HG03460 (cell line): Measurements from ENCODE around the gene FMN1.

Source experiments
- ATAC-seq: cut with Tn5 transposase; IDR thresholded peaks from one replicate; pipeline ENCODE4 v1.9.1; 2021; ENCODE audit not compliant: unreplicated experiment

Gene FMN1

DNA sequence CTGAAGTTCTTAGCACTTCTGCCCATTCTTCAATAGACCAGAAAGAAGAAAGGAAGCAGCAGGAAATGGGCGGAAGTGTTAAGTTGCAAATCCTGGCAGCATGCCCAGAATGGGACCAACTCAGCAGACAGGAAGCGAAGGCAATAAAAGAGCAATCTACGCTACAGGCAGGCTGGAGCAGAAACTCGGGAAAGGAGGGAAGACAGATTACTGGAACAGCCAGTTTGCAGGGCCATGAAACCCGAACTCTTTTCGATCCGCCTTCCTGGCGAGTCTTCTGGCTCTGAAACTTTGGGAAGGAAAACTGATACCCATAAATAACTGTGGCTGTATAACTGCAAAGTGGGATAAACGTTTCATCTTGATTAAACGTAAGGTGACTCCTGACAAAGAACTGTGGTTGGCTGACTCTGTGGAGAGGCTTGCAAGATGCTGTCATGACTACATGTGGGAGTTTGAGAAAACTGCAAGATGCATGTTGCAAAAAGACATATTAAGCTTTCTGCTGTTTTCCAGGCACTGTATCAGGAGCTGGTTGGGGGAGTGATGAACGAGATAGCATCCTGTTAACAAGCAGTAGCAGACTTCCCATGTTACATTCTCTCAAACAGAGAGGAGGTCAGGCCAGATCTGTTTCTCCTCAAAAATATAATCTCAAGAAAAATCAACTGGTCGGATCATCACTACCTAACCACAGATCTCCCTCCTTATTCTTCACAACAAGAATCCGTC, 67.8 kb downstream of the FMN1 start:
- ATAC-seq = no peak

DNA sequence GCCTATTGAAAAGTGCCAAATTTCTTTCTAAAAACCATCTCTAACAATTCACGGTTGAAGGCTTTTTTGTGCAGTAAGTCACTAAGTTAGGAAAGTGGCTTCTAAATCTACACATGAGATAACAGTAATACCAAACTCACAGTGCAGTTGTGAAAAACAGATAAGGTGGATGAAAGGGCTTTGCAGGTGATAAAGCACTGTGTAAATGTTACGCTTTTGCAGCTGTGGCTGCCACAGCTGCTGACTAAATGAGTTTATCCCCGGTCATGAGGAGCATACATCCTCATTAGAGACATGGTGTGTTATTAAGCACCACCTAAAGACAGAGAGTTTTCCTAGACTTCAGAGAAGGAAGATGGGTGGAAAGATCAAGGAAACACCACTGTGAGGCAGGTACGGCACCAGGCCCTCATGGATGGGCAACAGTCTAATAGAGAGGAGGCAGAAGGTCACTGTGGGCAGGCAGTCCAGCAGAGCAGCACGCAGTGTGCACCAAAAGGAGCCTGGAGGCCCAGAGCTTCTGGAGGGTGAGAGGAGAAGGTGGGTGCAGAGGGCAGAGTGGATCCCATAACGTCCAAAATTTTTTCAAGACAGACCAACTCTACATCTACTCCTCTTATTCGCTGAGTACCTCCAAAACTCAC, 68.5 kb downstream of the FMN1 start:
- no peak for ATAC-seq

DNA sequence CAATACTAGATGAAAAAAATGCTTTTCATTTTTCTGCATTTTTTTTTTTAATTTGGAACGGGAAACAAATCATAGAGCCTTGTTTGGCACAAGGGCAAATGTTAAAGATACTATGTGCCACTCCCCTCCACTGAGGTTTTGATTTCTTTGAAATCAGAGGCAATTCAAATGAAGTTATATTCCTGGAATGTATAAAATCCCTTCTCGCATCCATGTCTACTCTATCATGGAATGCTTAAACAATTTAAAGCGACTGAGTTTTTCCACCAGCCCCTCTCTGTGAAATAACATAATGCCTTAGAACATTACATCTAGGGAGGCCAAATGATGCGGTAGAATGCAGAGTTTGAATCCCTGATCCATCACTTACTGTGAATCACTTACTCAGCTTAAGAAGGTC, 69.7 kb downstream of the FMN1 start:
- no peak for ATAC-seq

DNA sequence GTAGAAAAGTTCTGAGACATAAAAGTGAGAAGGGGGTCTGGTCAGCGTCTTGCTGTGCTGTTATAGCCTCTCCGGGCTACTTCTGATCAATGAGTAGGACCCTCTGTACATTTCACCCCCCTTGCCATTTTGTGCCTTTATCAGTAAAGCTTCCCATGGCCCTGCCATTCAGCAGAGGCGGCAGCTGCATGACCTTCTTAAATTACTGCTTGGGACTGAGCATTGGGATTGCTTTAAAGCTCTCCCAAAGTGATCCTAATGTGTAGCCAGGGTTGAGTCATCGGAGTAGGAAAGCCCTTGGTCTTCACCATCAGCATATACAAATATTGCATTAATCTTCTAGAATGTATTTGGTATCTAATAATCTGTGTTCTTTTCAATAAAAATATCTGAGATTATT, 70.2 kb downstream of the FMN1 start:
- no peak for ATAC-seq

DNA sequence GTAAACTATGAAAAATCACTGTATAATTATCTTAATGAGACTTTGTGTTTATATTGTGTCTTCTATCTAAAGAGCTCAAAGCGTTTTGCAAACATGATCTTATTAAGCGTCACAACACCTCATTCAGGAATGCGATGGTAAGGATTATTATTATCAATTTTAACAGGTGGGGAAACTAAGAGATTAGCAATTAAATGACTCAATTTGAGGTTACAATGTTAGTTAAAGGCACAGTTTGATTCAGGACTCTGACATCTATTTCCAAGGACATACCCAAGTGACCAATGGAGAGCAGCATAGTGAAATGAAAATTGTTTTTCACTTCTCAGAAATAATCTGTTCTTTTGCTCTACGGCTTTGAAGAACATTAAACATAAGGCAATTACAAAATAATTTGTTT, 74.6 kb downstream of the FMN1 start:
- ATAC-seq = no peak

DNA sequence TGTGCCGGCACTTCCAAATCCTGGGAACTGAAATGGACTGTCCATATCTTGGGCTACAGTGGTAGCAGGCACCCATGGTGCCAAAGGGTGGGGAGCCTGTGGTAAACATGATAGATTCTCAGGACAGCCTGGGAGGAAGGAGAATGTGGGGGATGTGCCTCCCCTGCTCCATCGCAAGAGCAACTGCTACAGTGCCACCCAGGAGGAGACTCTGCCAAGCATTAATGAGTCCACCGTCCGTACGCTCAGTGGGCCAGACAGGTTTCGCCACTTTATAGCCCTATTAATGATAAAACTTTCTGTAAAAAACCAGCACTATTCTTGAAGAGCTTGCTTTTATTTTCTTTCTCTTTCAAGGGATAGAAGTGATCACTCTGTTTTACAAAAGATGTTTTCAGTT, 75.2 kb downstream of the FMN1 start:
- ATAC-seq = no peak

DNA sequence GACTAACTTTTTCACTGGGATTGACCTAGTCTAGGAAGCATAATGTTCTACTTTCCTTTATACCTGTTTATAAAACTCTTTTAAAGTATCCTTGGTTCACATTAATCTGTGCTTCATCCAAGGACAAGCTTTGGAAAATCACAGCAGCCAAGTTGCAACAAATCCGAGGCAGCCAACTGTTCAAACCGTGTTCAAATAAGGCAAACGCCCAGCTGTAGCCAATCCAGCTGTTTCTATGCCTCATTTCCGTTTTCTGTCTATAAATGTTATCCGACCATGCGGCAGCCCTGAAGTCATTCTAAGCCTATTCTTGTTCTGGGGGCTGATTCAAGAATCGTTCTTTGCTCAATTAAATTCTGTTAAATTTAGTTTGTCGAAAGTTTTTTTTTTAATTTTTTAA, 78.3 kb downstream of the FMN1 start:
- ATAC-seq = no peak

DNA sequence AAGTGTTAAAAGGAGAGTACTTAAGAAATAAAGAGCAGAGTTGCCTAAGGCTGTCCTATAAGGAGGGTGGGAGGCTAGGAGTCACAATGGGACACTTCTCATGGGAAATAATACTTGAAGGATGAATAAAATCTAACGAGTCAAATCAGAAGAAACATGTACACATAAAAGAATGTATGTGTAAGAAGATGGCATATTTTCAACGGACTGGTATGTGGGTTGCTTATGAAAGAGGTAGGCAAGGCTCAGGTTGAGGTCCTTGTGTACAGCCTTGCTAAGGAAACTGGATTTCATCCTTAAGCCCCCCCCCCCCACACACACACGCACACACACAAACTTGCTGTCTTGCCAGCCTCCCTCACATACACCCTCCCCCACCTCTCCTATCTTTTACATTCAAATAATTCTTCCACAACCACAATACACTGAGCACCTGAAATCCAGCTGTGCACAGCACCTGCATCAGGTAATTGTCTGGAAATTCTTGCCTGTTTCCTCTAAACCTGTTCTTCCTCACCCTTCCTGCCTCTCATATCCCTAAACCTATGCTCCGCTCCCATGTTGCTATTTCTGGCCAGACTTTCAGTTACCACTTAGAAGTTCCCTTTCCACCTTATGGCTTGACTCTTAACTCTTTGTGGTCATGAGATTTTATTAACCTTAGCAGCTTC, 79.2 kb downstream of the FMN1 start:
- no peak for ATAC-seq

DNA sequence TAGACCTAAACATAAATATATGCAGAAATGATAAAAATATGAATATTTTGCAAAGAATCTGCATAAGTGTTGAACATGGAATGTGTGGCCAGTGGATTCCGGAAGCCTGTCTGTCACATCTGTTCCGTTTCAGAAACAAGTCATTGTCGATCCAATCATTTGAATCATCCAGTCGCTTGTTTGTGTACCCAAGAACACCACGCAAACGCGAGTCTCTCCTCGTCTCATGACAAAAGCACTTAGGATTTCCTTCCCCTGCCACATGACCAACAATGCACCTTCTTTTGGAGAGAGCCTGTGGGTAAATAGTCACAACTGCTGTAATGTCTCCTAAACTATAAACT, 80.2 kb downstream of the FMN1 start:
- ATAC-seq = no peak

DNA sequence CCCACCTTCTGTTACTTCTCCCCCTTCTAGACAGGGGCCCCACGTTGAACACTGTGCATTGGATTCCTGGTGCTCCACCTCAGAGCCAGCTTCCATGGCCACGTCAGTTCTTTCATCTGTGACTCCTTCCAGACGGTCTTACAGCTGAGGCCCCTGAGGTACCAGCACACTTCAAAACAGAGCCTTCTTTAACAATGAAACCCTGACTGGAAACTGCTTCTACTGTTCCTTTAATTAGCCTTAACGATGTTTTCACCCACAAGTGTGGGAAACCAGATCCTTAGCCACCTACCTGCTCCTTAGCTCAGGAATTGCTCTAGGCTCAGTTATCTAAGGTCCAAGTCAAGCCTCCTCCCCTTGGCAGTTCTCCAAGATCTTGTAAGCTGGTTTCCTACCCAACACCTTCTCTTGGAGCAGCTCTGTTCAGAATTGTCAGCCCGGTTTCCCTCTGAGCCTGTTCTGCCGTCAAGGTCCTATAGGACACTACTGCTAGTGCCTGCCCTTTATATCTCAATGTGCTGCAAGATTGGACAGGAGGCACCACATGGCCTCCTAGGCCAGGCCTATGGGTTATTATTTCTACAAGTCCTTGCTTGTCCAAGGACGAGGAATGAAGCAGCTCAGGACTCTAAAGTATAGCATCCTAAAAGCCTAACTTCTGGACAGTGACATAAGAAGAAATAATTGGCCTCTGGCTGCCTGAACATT, 80.7 kb downstream of the FMN1 start:
- ATAC-seq = no peak

DNA sequence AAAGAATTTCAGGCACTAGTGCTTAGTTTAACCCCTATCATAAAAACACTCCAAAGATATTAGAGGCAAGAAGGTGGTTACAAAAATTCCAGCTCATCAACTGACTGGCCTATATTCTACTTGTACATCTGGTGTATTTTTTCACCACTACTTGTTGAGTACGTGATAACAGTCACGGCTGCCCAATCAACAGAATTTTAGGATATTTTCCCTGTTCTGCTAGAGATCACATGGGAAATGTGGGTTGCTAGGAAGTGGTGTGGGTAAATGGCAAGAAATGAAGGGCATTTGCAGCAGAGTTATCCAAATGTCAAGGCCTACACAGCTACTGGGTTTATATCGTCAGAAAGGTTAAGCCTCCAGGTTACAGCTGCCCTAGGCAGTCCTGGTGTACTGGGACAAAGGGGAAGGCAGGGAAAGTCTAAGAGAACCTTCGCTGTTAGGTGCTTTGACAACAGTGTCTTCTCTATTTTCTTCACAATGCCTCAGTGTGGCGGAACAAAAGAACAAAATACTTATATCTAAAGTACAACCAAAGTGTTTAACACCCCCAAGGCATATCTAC, 81.9 kb downstream of the FMN1 start:
- no peak for ATAC-seq

DNA sequence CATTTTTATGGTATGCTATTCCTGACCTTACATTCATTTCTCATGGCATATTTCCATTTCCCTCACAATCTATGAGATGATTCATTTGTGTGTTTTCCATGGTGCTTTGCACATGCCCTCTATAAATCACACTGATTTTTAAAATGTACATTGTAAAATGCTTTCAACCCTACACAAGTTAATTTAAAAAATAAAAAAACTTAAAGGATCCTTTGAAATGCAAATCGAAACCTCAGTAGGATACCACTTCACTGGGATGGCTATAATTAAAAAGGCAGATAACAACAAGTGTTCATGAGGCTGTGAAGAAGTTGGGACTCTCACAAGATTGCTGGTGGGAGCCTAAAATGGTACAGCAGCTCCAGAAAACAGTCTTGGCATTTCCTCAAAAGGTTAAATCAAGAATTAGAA, 83.5 kb downstream of the FMN1 start:
- no peak for ATAC-seq

DNA sequence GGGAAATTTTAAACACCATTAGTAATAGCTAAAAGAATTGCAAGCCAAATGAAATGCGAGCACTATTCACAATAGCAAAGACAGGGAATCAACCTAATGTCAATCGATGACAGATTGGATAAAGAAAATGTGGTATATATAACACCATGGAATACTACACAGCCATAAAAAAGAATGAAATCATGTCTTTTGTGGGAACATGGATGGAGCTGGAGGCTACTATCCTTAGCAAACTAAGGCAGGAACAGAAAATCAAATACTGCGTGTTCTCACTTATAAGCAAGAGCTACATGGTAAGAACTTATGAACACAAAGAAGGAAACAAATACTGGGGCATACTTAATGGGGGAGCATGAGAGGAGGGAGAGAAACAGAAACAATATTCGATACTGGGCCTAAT, 85.2 kb downstream of the FMN1 start:
- ATAC-seq = no peak

DNA sequence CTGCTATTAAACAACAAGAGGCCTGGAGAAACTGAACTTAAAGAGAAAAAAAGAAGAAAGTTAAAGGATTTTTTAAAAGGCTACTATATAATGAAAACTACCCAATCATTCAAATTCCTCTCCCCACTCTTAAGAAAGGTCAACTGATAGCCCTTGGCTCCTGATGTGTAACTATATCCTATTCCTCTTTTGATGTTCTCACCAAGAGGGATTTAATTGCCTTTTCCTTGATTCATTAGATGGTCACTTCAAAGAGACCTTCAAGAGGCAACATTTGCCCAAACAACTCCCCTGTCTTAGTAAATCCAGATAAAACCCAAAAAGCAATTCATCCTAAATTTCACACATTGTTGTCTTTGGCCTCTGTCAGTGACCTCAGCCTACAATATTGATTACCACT, 86.0 kb downstream of the FMN1 start:
- no peak for ATAC-seq

DNA sequence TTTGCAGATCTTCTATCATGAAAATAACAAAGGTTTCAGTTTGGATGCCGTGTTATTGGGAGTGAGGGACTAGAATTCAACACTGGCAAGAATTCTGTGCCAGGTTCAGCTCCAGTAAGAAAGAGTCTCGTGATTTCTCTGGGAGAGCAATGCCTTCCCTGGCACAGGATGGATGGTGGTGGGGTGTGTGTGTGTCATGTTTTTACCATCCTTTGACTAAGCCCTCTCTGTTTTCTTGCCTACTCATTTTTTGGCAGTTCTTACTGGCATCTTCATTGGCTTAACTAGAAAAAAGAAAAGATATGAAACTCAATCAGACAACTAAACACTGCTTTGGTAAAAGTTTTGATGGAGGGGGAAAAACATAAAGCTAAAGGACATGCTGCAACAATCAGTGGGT, 86.6 kb downstream of the FMN1 start:
- ATAC-seq = no peak

DNA sequence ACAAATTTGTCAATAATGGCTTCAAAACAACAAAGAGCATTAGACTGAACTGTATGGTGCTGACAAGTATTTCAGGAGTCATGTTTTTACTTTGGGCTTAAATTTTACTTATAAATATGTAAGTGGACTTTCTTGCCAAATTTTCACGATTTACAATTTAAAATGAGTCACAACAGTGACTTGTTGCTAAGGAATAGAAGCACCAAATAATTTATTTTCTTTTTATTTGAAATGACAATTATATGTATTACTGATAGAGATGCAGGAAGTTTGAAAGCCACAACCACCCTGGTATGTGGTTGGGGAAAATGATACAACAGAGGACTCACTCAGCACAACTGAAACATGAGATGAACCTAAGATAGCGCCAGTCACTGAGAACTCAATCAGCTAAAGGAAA, 90.3 kb downstream of the FMN1 start:
- no peak for ATAC-seq

DNA sequence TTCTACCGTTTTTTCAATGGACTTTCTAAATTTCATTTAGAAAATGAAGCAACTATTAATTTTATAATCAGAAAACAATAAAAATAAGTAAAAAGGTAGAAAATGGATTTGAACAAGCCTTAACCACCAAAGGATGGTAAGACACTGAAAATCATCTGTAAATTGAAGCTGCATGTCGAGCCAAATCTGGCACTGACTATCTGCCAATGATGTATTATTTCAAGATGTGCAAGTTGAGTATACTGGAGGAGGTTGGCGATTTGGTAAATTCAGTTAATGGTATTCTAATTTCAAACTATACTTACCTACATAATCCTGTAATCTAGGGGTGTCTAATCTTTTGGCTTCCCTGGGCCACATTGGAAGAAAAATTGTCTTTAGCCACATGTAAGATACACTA, 93.5 kb downstream of the FMN1 start:
- no peak for ATAC-seq

DNA sequence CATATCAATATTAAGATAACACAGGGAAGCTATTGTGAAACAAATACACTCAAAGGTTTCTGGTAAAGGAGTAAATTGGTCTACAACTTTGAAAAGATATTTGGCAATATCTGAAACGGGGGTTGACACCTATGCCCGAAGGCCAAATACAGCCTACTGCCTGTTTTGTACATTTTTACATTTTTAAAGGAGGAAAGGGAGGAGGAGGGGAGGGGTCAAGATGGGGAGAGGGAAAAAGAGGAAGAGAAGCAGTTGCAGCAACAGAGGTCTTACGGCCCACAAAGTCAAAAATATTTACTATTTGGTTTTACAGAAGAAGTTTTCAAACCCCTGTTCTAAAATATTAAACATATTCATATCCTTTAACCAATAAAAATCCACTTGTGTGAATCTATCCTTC, 94.2 kb downstream of the FMN1 start:
- ATAC-seq = no peak

DNA sequence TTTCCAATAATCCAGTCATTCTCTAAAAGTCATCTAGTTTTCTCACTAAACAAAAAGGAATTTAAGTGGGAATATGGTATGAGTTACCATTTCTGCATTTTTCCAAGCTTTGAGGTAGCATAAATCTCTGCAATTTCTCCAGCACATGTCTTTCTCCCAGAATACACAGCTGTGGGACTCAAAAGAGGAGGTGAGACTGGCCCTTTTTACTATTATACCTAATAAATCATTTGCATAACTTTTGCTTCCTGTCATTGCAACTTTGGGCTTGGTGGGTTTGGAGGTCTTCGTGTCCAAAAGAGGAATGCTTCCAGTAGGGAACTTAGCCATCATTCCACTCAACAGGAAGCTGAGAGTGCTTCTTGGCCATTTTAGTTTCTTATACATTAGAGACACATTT, 94.8 kb downstream of the FMN1 start:
- no peak for ATAC-seq

DNA sequence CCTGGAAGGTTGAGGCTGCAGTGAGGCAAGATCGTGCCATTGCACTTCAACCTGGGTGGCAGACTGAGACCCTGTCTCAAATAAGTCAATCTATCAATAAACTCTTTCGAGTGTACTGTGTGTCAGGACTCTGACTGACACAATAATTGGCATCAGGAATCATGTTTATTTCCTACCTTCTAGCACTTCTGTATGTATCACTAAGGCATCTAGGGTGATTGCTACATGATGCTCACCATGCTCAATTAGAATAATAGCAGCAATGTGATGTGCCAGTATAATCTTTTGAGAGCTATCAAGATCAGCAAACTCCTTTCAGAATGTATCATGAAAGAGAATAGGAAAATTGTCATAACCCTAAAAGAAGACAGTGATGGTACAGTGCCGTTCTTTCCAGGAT, 95.3 kb downstream of the FMN1 start:
- ATAC-seq = no peak
